GM19238 (cell line): ENCODE results near the gene NDRG3.
A peak's percentile ranks its signal among the peaks of the same experiment; 100 is the strongest.
"Not testable (repeated sequence)": the region's sequence is repeated elsewhere in the genome, so short reads cannot be mapped to it uniquely, and the experiment has no call there.

Source experiments
- DNase-seq: peaks from one replicate; pipeline ENCODE4 v3.0.0; 2011; ENCODE audit warnings: low spot score; ENCODE audit not compliant: insufficient read length

Gene NDRG3

GRCh38 chr20:36695467-36695866 lies 50.4 kb downstream of the NDRG3 start:
- DNase-seq = not testable (repeated sequence)

DNA sequence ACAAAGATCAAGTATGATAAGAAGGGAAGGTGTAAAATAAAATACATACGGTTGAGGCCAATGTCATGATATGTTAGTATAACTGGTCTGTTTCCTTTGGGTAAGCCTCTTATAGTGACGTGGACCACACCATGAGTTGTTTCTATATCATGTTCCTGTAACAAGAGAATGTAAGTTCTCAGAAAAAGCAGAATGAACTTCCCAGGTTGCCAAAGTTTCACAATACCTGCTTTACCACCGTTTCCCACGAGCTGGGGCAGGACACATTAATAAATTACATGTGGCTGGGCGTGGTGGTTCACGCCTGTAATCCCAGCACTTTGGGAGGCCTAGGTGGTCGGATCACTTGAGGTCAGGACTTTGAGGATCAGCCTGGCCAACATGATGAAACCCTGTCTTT lies 57.3 kb downstream of the NDRG3 start:
- DNase-seq = no peak

DNA sequence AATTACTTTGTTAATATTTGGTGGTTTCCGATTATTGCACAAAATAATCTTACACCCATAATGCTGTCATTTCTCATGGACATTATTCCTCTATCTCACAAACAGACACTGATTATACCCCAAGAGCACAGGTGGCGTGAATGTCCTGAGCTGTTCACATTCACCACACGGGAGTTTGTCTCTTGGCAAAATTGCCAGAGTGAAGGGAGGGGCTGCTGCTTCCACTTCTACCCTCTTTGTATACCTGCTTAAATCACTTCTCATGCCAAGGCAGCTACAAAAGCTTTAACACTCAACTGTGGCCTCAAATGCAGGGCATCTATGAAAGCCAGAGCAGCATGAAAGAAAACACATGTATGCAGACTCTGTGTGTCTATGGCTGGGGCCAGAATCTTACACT lies 58.0 kb downstream of the NDRG3 start:
- DNase-seq = no peak

DNA sequence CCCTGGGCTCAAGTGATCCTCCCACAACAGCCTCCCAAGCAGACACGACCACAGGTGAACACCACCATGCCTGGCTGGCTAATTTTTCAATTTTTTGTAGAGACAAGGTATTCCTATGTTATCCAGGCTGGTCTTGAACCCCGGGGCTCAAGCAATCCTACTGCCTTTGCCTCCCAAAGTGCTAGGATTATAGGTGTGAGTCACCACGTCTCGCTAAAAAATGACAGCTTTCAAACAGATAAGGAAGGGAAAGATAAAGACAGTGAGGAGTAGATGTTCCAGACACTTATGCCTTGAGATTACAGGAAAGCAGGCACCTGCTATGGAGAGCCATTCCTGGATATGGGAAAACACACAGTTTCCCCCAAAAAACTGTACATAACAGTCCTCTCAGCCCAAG lies 58.9 kb downstream of the NDRG3 start:
- DNase-seq = no peak

- DNase-seq = no peak
Observed at GRCh38 chr20:36686504-36686903, 59.4 kb downstream of the NDRG3 start.

- DNase-seq = no peak
Observed at GRCh38 chr20:36684747-36685146, 61.1 kb downstream of the NDRG3 start.

DNA sequence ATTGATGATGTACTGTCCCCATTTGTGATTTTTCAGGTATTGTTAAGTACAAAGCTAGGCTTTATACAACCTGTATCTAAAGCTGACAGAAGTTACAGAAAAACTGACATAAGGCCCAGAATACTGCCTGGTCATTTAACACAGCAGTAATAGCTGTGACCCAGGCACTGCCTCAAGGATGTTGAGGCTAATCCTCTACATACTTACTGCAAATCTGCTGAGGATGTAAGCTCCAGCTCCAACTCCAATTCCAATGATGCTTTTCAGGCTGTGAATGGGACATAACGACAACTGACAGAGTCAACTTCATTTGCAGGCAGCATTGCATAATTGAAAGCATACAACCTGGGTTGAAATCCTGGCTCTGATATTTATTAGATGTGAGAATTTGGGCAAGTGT lies 63.6 kb downstream of the NDRG3 start:
- DNase-seq = no peak

GRCh38 chr20:36677422-36677771 lies 68.5 kb downstream of the NDRG3 start:
- DNase-seq = no peak

- no peak for DNase-seq
Observed at GRCh38 chr20:36676701-36677421, 69.0 kb downstream of the NDRG3 start.

GRCh38 chr20:36675545-36675944 lies 70.3 kb downstream of the NDRG3 start:
- DNase-seq = not testable (repeated sequence)

- DNase-seq = no peak
Observed at GRCh38 chr20:36672991-36673390, 72.9 kb downstream of the NDRG3 start.

GRCh38 chr20:36670665-36671357 lies 75.1 kb downstream of the NDRG3 start:
- no peak for DNase-seq

- DNase-seq = no peak
Observed at GRCh38 chr20:36666181-36666740, 79.6 kb downstream of the NDRG3 start.

DNA sequence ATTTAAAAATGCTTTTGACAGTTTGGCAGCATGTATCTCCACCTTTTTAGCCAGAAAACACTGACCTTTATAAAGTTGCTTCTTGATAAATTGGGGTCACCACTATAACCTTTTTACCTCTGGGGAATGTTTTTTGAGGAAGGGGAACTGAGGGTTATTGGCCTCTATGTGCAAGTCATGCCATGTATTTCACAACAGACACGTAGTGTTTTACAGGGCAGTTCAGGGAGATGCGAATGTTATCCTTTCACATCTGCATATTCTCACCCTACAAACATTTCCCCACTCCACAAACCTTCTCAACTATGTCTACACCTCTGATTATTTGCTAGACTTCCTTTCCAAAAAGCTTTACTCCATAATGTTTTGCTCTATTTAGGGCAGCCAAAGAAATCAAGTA lies 82.9 kb downstream of the NDRG3 start:
- DNase-seq = no peak

DNA sequence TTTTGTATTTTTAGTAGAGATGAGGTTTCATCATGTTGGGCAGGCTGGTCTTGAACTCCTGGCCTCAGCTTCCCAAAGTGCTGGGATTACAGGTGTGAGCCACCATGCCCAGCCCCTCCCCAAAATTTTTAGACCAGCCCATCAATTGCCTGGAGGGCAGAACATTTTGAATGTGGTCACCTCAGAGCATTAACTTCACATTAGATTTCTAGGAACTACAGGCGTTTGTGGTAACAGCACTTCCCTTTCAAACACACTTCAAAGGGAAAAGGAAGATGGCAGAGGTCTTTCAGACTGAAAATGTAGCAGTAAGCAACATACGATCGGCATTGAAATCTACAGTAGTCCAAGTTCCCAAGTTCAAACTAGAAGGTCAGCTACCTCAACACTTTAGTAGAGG lies 87.6 kb downstream of the NDRG3 start:
- DNase-seq = no peak

GRCh38 chr20:36656733-36657132 lies 89.2 kb downstream of the NDRG3 start:
- no peak for DNase-seq

DNA sequence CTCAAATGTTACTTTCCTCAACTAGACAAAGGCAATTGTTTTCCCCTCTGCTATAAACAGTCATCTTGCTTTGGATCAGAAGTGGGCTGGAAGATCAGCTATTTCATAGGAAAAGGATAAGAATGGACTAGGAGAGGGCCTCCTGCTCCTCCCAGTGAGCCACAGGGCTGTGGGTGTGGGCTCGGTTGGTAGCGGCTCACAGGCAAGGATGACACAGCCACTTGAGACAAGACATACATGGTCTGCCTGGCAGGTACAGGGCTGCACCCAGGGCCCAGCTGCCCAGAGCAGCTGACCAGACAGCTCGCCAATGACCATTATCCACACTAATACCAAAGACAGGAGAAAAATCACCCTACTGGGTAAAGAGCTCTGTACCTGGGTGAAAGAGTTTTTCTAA lies 90.9 kb downstream of the NDRG3 start:
- DNase-seq = no peak

DNA sequence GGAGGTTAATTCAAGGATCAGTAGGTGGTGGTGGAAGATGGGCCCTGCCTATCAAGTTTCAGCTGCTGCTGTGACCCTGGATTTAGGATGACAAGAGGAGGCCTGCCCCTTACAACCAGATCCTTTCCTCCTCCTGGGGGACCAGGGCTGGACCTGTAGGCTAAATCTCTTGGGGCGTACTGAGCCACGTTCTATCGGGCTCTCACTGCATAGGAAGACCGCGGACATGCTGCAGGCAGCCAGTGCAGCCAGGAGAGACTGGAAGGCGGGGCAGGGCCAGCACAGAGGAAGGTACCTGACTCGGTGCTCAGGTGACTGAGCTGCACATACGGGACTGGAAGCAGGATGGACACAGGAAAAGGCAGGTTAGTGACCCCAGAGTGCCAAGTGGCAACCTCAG lies 91.4 kb downstream of the NDRG3 start:
- DNase-seq = no peak

- no peak for DNase-seq
Observed at GRCh38 chr20:36653456-36653855, 92.4 kb downstream of the NDRG3 start.

- no peak for DNase-seq
Observed at GRCh38 chr20:36647196-36648121, 98.4 kb downstream of the NDRG3 start.

- no peak for DNase-seq
Observed at GRCh38 chr20:36646678-36647077, 99.2 kb downstream of the NDRG3 start.

DNA sequence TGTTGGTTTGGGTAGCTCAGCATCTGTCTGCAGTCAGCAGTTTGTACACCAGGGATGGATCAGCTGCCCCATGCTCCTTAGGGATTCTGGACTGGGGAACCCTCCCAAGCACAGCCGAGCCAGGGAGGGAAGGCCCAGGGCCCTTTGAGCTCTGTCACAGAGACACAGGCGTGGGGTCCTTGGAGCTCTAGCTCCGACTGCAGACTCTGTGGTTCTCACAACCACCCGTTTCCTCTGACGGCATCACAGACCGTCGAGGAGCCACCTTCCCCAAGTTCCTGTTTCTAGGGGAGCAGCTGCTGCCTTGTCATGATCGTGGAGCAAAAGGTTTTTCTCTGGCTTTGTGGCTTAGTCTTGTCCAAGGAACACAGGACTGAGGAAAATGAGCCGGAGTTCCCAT lies 99.9 kb downstream of the NDRG3 start, which contains the start of gene SLA2:
Gene SLA2 (minus strand): TSS at position 199 of the 400 bp plus-strand sequence. CDS start 4,861 bp downstream, outside the sequence.
- DNase-seq = peak; percentile 56
